NCI-H187 (cell line): ENCODE results near the gene PDE10A.
"Not testable (repeated sequence)": the region's sequence is repeated elsewhere in the genome, so short reads cannot be mapped to it uniquely, and the experiment has no call there.

Experiments used
- DNase-seq, 2 experiments: peaks; one replicate each; lab custom pipeline; 2025; lab: John Stamatoyannopoulos, UW

PDE10A gene

GRCh38 chr6:165586706-165587105 lies 76.3 kb downstream of the PDE10A start:
- DNase-seq, result no peak

DNA sequence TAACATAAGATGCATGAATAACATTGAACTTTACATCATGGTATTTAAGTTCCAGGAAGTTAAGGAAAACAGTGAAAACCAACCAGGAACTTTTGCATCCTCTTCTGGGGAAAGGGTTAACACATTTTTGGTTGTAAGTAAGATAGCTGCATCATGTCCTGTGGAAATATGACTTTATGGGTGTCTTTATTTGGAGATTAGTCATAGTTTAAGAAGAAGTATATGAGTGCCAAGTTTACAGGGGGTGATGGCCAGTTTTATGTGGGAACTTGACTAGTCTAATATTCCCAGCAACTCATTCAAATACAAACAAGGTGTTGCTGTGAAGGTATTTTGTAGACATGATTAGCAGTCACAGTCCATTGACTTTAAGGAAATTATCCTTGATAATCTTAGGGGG lies 78.0 kb downstream of the PDE10A start:
- DNase-seq, result no peak

DNA sequence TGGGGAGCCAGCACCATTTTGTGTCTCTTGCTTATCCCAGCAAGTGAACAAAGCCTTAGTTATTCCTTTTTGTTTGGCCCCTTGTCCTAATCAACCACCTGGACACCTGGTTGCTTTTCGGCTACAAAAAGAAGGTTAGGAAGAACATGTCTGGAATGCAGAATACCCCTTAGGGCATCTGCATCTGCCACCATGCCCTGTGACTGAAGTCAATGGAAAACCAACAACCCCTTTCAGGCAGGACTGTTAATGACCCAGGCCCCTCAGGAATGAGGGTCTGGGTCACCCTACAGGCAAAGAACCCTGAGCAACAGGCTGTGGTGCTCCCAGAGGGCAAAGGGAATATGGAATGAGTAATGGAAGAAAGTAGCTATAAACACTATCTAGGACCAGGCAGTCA lies 78.5 kb downstream of the PDE10A start:
- DNase-seq, result no peak

- DNase-seq, result no peak
These were observed 81.4 kb downstream of the PDE10A start for GRCh38 chr6:165581678-165582077.

GRCh38 chr6:165580136-165580535 lies 82.9 kb downstream of the PDE10A start:
- no peak for DNase-seq

- no peak for DNase-seq
These were observed 83.9 kb downstream of the PDE10A start for GRCh38 chr6:165579151-165579550.

GRCh38 chr6:165577556-165577955 lies 85.5 kb downstream of the PDE10A start:
- no peak for DNase-seq

GRCh38 chr6:165575158-165575549 lies 87.9 kb downstream of the PDE10A start:
- no peak for DNase-seq

- no peak for DNase-seq
These were observed 88.6 kb downstream of the PDE10A start for GRCh38 chr6:165574220-165575157.

GRCh38 chr6:165573671-165574070 lies 89.4 kb downstream of the PDE10A start:
- no peak for DNase-seq

DNA sequence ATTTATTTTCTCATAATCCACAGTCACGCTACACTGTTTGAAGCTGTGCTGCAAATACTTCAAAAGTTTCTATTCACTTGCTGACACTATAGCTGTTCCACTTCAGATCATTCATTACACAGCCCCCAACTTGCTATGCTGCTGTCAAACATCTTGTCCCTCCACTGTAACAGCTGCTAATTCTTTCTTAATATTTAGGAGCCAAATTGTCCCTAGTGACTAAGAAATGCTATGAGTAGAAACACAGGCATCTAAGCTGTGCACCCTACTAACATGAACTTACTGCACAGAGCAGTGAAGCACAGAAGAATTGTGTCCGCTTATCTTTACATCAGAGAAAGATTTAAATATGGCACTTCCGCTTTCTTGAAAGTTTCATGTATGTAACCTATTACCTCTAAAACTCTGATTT lies 91.3 kb downstream of the PDE10A start:
- no peak for DNase-seq

- no peak for DNase-seq
These were observed 91.9 kb downstream of the PDE10A start for GRCh38 chr6:165571068-165571682.

GRCh38 chr6:165568326-165568725 lies 94.7 kb downstream of the PDE10A start:
- DNase-seq, result no peak

DNA sequence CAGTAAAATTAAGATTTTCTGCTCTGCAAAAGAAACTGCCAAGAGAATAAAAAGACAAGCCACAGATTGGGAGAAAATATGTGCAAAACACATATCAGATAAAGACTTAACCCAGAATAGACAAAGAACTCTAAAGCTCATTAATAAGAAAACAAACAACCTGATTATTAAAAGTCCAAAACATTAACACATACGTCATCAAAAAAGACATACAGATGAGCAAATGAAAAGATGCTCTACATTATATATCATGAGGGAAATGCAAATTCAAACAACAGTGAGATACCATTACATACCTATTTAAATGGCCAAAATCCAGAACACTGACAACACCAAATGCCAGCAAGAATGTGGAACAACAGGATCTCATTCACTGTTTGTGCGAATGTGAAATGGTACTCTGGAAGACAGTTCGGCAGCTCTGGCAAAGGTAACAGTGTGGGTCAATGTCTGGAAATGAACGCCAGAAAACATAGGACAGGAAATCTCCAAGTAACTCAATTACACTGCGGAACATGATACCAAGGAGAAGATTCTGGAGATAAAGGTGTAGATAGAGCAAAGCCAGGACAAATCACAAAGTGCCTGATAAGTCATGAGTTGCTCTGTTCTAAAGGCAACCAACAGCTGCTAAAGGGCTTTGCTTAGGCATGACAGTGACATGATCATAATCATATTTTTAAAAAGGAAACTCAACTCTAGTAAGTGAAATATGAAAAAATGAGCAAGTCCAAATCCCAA lies 96.8 kb downstream of the PDE10A start:
- no peak for DNase-seq

DNA sequence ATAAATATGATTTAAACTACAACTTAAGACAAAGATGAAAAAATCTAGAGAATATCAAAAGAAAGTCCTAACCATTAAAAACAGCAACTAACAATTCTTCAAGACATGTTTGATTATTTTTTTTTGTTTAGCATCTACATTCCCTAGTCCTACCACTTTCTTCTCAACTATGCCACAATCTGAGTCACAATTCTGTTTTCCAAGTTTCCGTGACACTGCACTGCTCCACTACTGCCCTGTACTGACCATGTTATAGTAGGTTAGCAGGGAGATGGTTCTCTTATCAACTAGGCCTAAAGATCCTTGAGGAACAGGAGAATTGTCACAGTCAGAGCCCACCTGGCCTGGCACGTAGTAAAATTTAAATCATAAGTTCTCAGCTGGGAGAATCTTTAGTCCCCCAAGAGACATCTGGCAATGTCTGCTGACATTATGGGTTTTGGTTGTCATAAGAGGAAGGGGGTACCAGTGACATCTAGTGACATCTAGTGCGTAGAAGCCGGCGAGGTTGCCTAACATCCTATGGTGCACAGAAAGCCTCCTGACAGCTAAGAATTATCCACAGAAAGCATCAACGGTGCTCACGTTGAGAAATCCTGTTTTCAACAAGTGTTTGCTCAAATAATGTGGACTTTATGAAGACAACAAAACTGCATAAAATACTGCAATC lies 100.5 kb downstream of the PDE10A start:
- DNase-seq, result no peak

- no peak for DNase-seq
These were observed 103.4 kb downstream of the PDE10A start for GRCh38 chr6:165559632-165560031.

DNA sequence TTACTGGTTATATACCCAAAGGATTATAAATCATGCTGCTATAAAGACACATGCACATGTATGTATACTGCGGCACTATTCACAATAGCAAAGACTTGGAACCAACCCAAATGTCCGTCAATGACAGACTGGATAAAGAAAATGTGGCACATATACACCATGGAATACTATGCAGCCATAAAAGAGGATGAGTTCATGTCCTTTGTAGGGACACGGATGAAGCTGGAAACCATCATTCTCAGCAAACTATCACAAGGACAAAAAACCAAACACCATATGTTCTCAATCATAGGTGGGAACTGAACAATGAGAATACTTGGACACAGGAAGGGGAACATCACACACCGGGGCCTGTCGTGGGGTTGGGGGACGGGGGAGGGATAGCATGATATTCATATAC lies 104.9 kb downstream of the PDE10A start:
- DNase-seq, result not testable (repeated sequence)

GRCh38 chr6:165557674-165558073 lies 105.4 kb downstream of the PDE10A start:
- DNase-seq, result no peak

DNA sequence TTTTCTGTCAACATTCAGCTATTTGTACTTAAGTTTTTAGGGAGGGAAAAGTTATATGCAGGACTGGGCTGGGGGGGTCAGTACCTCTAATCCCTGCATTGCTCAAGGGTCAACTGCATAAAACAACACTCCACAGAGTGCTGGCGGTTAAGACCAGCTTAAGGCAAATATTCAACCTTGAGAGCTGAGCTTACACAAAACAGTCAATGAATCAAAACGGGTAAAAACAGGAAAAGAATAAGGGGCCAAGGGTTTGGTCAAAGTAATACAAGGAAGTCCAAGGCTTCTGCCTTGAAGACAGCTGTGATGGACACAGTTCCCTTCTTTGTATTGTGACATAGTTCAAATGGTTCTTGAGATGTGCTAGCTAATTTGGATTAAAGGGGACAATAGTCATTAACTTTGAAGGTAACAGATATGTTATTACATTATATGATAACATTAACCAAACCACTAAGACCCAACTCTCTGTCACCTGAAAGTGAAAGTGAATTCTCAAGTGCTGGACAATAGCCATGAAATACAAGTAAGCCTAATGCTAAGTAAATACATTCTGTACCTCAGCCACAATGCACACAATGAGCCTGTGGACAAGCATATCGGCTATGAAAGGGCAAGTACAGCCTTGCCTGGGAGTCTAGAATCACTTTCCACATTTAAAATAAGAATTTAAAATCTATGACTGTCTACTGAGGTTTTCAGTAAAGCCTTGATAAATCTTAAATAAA lies 106.8 kb downstream of the PDE10A start:
- no peak for DNase-seq

- not testable (repeated sequence) for DNase-seq
These were observed 108.4 kb downstream of the PDE10A start for GRCh38 chr6:165554644-165555043.

DNA sequence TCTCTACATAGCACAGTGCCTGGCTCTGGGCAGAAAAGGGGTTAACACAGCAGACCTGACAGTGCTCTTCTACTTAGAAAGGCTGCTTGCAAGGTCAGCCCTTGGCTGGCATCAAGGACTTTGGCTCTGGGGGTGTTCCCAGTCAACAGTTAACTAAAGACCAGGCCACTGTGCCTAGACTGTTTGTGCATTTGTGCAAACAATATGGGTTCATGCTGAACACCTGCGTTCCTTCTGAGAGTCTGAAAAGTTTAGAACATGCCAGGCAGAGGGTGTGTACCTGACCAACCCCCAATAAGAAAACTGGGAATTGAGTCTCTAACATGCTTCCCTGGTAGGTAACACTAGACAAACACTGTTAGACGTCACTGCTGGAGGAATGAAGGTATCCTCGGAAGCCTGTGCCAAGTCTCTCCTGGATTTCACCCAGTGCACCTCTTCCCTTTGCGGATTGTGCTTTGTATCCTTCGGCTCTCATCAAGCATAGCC lies 110.7 kb downstream of the PDE10A start:
- DNase-seq, result no peak
